GM11168 (cell line): ENCODE results near the gene MYLK.

ENCODE experiments used
- in situ Hi-C: fragments of 300-500 bp; cut with MboI; formaldehyde crosslinking; loops from one replicate; pipeline ENCODE4 v1.12.0; 2022; ENCODE audit warnings: low sequenced_read_pairs; ENCODE audit not compliant: unreplicated experiment

MYLK gene

DNA sequence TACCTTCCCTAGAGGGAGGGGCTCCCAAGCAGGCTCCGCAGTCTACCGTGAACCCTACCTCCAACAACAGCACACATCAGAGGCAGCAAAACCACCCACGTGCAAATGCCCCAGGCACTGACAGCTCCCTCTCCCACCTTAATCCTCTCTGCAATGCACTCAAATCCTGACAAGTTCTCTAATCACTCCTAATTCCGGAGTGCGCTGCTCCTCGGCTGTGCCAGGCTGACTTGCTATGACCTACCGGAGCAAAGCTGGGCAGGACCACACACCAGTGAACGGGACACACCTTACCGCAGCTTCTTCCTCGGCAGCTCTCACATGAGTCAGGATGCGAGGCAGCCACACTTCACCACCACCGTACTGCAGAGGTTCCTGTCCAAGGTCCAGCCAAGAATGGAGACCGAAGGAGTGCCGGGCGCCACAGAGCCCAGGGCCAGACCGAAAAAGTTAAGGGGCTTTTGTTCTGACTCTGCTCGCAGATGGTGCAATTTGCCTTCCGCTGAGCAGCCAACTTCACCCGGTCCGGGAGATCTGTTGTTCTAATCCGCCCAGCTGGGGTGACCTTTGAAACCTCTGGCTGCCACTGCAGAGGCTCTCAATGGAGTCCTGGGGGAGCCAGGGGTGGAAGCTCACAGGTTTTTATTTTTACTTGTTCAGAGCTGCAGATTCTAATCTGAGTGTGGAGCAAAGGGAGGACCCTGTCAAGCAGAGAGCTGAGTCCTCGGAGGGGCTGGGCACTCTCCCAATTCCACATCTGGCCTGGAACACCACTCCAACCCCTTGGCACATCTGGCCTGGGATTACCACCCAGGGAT, 84.4 kb downstream of the MYLK start:
- in situ Hi-C loops: no loop called here

GRCh38 chr3:123798550-123798949, 85.6 kb downstream of the MYLK start:
- in situ Hi-C loops: no loop called here

- in situ Hi-C loops: no loop called here
Observed at GRCh38 chr3:123795471-123796251, 88.5 kb downstream of the MYLK start.

- in situ Hi-C loops: no loop called here
Observed at GRCh38 chr3:123793425-123793824, 90.7 kb downstream of the MYLK start.

- in situ Hi-C loops: no loop called here
Observed at GRCh38 chr3:123792473-123793201, 91.5 kb downstream of the MYLK start.

- in situ Hi-C loops: no loop called here
Observed at GRCh38 chr3:123791898-123792297, 92.2 kb downstream of the MYLK start.

DNA sequence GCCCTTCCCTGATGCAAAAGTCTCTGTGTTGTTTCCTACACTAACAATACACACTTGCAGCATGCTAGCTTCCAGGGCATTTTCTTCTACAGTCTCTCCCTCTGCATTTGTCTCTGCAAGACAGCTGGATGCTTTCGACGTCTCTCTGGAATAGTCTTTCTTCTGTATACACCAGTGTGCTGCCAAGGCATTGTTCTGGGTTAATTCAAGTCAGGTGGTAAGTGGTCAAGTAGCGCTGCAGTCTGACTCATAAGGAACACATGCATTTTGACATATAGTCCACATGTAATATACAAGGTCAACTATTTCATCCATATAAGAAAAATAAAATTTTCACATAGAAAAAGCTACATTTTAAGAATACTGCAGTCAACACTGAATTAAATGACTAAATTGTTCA, 92.7 kb downstream of the MYLK start:
- in situ Hi-C loops: no loop called here

DNA sequence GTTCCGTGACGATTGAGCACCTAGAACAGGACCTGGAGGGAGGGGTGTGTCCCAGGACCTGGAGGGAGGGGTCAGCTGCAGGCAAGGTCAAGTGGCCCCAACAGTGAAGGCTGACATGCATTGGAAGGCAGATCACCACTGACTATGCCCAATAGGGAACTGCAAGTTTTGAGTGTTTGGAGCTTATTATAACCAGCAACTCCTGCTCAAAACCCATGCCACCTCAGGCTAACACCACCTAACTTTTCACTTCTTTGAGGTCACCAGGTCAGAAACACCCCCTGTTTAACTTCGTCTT, 93.1 kb downstream of the MYLK start:
- in situ Hi-C loops: no loop called here

GRCh38 chr3:123790254-123791072, 93.7 kb downstream of the MYLK start:
- in situ Hi-C loops: no loop called here

DNA sequence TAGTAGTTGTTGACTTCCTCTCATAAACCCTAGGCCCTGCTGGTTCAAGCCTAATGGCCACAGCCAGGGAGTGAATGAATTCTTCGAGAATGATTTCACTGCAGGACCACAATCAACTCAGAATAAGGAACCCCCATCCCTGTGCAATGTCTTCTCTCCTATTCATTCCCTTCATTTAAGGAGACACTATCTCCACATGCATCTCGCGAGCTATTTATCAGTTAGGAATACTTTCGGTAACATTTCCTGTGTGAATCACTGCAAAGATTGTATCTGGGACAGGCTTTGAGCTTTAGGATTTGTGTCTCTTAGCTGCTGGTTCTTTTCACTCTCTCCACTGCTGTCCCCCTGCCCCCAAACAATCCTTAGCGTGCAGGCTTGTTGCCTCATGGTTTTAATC, 94.4 kb downstream of the MYLK start:
- in situ Hi-C loops: no loop called here

DNA sequence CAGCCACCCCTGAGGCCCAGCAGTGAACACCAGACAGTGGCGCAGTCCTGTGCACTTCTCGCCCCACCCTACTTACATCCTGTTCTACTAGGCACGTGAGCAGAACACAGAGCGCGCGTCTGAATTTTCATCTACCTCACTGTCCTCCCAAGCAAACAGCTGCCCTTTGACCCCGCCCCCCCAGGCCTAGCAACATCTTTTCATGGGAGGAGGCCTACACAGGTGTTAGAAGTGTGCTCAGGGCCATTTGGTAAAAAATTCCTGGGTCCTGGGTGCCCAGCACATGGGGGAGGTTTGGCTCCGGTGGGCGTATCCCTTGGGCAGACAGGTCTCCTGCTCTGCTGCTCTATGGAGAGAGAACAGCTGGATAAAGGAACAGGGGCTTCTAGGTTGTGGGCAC, 95.0 kb downstream of the MYLK start:
- in situ Hi-C loops: no loop called here

DNA sequence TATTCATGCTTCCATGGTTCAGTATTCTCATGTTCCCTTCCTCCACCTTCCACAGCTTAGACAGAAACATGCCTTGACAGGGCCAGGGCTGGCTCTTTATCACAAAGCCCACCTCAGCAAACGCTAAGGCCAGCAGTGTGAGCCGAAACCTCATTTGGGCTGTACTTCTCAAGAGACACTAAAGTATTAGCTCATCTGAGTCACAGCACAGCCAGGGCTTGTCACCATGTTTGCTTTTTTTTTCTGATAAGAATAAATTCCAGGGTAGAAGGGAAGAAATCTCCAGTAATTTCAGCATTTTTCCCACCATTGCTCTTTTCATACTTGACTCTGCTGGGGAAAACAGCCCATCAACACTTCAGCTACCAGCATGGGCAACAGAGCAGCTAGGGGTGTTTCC, 95.4 kb downstream of the MYLK start:
- in situ Hi-C loops: no loop called here

DNA sequence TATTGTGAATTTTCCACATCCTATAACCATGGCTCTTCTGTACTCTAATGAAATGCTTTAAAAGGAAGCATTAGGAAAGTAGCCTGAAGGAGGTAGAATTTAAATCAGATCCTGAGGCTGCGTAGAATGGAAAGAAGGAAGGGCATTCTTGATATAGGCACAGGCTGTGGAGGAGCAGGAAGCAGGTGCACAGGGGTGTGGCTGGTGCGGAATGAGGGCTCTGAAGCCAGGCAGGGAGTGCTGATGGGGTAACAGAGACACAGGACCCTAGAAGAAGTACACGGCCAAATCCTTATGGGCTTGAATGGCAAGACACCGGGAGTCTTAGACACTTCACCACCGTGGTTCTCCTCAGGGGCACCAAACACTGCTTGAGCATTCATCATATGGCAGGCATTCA, 97.0 kb downstream of the MYLK start:
- in situ Hi-C loops: no loop called here

- in situ Hi-C loops: no loop called here
Observed at GRCh38 chr3:123785602-123786001, 98.5 kb downstream of the MYLK start.

GRCh38 chr3:123783811-123784210, 100.3 kb downstream of the MYLK start:
- in situ Hi-C loops: no loop called here

DNA sequence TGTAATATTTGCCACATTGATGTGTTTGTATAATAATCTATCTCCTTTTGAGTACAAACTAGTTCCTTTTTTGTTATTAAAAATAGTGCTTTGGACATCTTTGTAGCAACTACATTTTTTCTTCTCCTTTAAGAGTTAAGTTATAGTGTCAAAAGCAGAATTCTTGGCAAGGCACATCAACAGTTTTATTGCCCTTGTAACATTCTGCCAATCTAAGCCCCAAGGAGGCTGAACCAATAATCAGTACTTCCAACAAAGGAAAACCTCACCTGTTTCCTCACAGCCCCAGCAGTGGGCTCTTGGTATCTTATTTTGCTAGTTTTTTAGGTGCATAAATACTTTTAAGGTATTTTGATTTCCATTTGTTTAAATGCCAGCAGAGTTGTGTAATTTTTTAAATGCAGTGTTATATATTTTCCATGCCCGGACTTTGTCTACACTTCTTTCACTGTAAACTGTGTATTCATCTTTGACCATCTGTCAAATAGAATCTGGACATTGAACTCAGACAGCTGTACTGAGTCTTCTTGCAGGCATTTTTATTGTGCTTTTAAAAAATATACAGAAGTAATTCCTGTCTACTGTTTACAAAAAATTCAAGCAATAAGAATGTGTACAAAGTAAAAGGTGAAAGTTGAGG, 101.0 kb downstream of the MYLK start:
- in situ Hi-C loops: no loop called here

DNA sequence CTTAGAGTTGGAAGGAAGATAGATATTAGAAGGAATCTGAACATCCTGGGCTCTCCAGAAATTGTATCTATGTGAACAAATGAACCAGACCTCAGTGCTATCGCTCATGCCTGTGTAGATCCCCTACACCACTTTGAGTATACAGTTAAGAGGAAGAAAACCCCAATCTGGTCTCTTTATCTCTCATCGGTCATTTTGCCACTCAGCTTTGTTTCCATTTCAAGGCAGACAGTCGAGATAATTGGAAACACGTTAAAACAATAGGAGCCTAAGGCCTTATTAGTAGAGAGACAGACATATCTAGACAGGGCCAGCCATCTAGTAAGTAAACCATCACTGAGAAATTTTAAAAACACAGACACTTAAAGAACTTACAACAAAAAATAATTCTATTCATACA, 101.6 kb downstream of the MYLK start:
- in situ Hi-C loops: no loop called here

DNA sequence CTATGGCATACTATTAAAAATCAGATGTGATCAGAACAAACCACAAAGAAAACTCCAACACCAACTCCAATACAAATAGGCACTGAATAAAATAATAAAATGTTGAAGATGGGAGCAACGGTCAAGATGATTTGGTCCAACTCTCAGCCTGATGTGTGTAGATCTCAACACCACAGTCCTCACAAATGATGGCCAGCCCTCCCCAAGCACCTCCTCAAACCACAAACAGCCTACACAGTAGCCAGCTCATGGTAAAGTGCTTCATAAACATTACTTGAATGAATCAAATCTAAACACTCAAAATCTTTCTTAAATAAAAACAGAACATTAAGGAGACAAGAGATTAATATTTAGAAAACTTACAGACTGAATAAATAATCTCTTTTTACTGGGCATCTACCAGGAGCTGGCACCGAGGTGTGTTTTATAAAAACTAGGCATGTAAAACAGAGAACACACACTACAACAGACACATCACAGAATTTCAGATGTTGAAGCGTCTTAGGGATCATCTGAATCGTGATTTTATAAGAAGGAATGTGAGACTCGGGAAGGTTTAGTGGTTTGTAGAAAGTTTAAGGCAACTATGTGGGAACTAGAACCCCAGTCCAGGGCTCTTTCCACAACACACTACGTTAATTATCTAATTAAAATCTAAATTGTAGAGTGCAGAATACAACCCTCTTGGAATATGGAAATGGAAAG, 102.4 kb downstream of the MYLK start:
- in situ Hi-C loops: no loop called here

DNA sequence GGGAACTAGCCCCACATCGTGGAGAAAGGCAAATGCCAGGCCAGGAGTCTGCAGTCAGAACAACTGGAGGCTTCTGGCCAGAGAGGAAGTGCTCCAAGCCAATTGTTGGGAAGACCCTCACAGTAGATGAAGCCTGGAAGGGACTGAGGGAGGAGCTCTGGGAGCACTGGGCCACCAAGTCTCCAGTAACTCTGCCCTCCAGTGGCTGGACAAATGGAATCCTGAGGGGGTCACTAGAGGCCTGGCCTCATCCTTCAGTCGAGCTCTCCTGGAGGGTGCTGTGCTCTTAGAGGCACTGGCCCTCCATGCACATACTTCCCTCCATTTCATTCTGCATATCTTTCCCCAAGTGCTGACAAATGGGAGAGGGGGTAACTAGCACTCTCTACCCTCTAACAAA, 103.0 kb downstream of the MYLK start:
- in situ Hi-C loops: no loop called here
